ENCODE data around the gene CLSTN2. TPM values are rescaled to one million over a fixed set of nuclear protein-coding genes. Genes with fewer than 3 reads are reported as not detected.

The CLSTN2 gene
- total and polyA plus RNA-seq, 2 of the 4 experiments (the other 2 are of a cell fraction), result under 0.01 to 0.07 TPM

- Histone ChIP-seq H2BK15ac (ENCODE audit: low read depth, low read length) (no peak overlapping the region), H3K56ac (ENCODE audit: extremely low read depth, insufficient read depth, low read length) (no peak overlapping the region), H2AK9ac (replicated peaks; ENCODE audit: low read depth, low read length, poor library complexity) (no peak overlapping the region), H3K4me3 (ENCODE audit: insufficient read depth, low read depth, low read length) (no peak overlapping the region), H3K79me1 (ENCODE audit: low read depth in 1 of 2, low read length in 2 of 2) (no peaks in the 10 kb centered on the region), H3K27me3 (ENCODE audit: control insufficient read depth, insufficient read depth, low read length) (no peaks in the 10 kb centered on the region), H4K20me1 (ENCODE audit: insufficient read depth, low read length) (no peaks in the 10 kb centered on the region), H2AK5ac (ENCODE audit: low read depth, low read length) (no peak overlapping the region), H3K4ac (ENCODE audit: low read depth, low read length) (no peak overlapping the region), H2BK20ac (ENCODE audit: low read depth, low read length) (no peak overlapping the region), H2AFZ (replicated peaks; ENCODE audit: low read length, poor library complexity) (no peak overlapping the region), H3K14ac (replicated peaks; ENCODE audit: low read depth, low read length) (no peak overlapping the region), H3K9ac (ENCODE audit: low read depth, low read length) (no peak overlapping the region), H3K9me1 (ENCODE audit: insufficient read depth, low read length) (no peaks in the 10 kb centered on the region), H3K4me1 (ENCODE audit: control insufficient read depth, insufficient read depth, low read length) (no peaks in the 10 kb centered on the region), H3K9me3 (ENCODE audit: control insufficient read depth, insufficient read depth, low read length) (peaks cover 8% of the 10 kb centered on the region), H3K23ac (ENCODE audit: low read depth, low read length) (no peak overlapping the region), H4K91ac (ENCODE audit: insufficient read depth, low read depth, low read length) (no peak overlapping the region), H4K5ac (ENCODE audit: low read depth, low read length) (no peak overlapping the region), H3K4me2 (ENCODE audit: low read depth, low read length) (no peak overlapping the region), H2BK5ac (ENCODE audit: low read depth, low read length, poor library complexity, severe bottlenecking) (no peak overlapping the region), H2BK120ac (ENCODE audit: low read depth, low read length) (no peak overlapping the region), H3K27ac (ENCODE audit: insufficient read depth, low read length) (no peak overlapping the region), H3K36me3 (ENCODE audit: control insufficient read depth, insufficient read depth, low read length) (no peaks in the 10 kb centered on the region), H4K8ac (ENCODE audit: low read depth in 2 of 2, low read length in 2 of 2) (no peak overlapping the region), H3K18ac (ENCODE audit: low read depth, low read length) (no peak overlapping the region)
- no TSS peak for BruUV-seq (replicated peaks)
- intact Hi-C loops (cut with micrococcal nuclease) (no loop called here), in situ Hi-C loops (cut with MboI; ENCODE audit: low sequenced_read_pairs) (no loop called here), dilution Hi-C loops (cut with HindIII; ENCODE audit: low sequenced_read_pairs, unreplicated experiment) (no loop called here)
- ATAC-seq (ENCODE audit: low read depth), result no peak
- DNase-seq, result no peak
- ChIA-PET POLR2A (ENCODE audit: unreplicated experiment) (no interaction called here), CTCF (no interaction called here)
- no CpG with 5 or more reads among the region's 3 CpGs for WGBS, 2 experiments (ENCODE audit: extremely low coverage in 2 of 2, insufficient read length in 1 of 2)
- TF ChIP-seq CEBPB (IDR thresholded peaks at IDR 0.05; ENCODE audit: low read depth, low read length), result no peak
- TF ChIP-seq MAZ (IDR thresholded peaks at IDR 0.05; ENCODE audit: borderline replicate concordance, low read depth, low read length), result no peak
- no peak for TF ChIP-seq FOS (IDR thresholded peaks at IDR 0.05; ENCODE audit: low read depth, low read length)
- TF ChIP-seq BHLHE40 (IDR thresholded peaks at IDR 0.05; ENCODE audit: low read depth, low read length), result no peak
- no peak for TF ChIP-seq USF2 (IDR thresholded peaks at IDR 0.05; ENCODE audit: low read depth, low read length)
- no peak for TF ChIP-seq NFE2L2 (IDR thresholded peaks at IDR 0.05; ENCODE audit: low read depth, low read length)
- no peak for TF ChIP-seq SMC3 (IDR thresholded peaks at IDR 0.05; ENCODE audit: low read depth, low read length)
- TF ChIP-seq RAD21 (IDR thresholded peaks at IDR 0.05; ENCODE audit: low read length), result no peak
- no peak for TF ChIP-seq MAFK (IDR thresholded peaks at IDR 0.05; ENCODE audit: low read depth, low read length)
- no peak for TF ChIP-seq POLR2A (IDR thresholded peaks at IDR 0.05; ENCODE audit: low read depth, low read length)
- no peak for TF ChIP-seq RCOR1 (IDR thresholded peaks at IDR 0.05; ENCODE audit: insufficient replicate concordance, low read length)
- TF ChIP-seq ELK1 (IDR thresholded peaks at IDR 0.05; ENCODE audit: borderline replicate concordance, low read depth, low read length), result no peak
These were observed 668.8 kb downstream of the CLSTN2 start for GRCh38 chr3:140603766-140604165.

All from IMR-90 (cell line).